Measurements from ENCODE around the gene RIOX2. TPM values are rescaled to one million over a fixed set of nuclear protein-coding genes. Genes with fewer than 3 reads are reported as not detected.

The RIOX2 gene
- polyA plus RNA-seq, 1 donor (not counting 4 experiments of a cell fraction or from before 2014, with no cell fraction given): 45.2 TPM

DNA sequence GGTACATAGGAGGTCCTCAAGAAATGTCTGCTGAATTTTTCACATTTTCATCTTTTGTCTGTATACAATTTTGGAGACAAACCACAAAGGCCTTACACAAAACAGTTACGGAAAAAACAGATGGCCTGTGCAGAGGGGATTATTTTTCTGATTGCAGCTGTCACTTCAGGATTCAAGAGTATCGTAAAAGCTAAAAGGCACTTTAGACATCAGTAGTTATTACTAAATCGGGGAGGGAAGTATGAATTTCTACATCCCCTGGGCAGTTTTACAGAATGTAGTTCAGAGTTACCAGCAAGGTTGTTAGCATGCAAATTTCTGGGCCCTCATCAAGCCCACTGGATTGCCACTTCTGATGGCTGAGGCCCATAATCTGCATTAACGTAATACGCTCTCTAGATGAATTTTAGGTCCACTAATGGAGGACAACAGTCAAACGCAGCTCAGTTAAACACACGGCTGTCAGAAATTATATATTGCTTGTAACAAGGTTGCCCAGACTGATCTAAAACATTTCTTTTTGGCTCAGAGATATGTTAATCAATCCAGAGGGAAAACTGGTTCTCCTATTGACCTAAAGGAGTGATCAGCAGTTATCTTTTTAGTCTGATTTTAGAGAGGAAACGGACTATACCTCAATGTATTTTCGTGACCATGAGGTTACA lies 1.1 kb downstream of the RIOX2 start:
- dilution Hi-C loops (cut with MboI; ENCODE audit: extremely low pct_ligation_motif_present, low sequenced_read_pairs): no loop called here
- Histone ChIP-seq H3K4me1 (ENCODE audit: control insufficient read depth, extremely low read depth, insufficient read depth, low read length) (peaks cover 15% of the 10 kb centered on the region), H3K9me3 (ENCODE audit: control insufficient read depth, low read depth, low read length) (no peaks in the 10 kb centered on the region), H3K27me3 (ENCODE audit: control insufficient read depth, extremely low read depth, insufficient read depth, low read length) (no peaks in the 10 kb centered on the region), H4K20me1 (ENCODE audit: control insufficient read depth, extremely low read depth, insufficient read depth, low read length) (no peaks in the 10 kb centered on the region), H3K4me2 (ENCODE audit: control insufficient read depth, extremely low read depth, insufficient read depth, low read depth, low read length) (peak overlapping the region; percentile 94), H3K27ac (ENCODE audit: control insufficient read depth, insufficient read depth, low read length) (peak overlapping the region; percentile 79), H2AFZ (ENCODE audit: control insufficient read depth, low read length) (peak overlapping the region; percentile 86), H3K9ac (ENCODE audit: control insufficient read depth, extremely low read depth, insufficient read depth, low read length) (peak overlapping the region; percentile 84), H3K36me3 (ENCODE audit: control insufficient read depth in 2 of 2, extremely low read depth in 1 of 2, insufficient read depth in 2 of 2, low read length in 2 of 2) (peaks cover 6 to 14% of the 10 kb centered on the region in 2 experiments), H3K9me1 (ENCODE audit: control insufficient read depth, extremely low read depth, insufficient read depth, low read length) (no peaks in the 10 kb centered on the region), H3K79me2 (ENCODE audit: control insufficient read depth, insufficient read depth, low read length) (peaks cover 55% of the 10 kb centered on the region), H3K4me3 (ENCODE audit: control insufficient read depth in 2 of 3, extremely low read depth in 1 of 3, insufficient read depth in 2 of 3, low read depth in 1 of 3, low read length in 3 of 3) (peak overlapping the region; percentile 66 to 85 (median 74))
- TF ChIP-seq, protein P1, sequence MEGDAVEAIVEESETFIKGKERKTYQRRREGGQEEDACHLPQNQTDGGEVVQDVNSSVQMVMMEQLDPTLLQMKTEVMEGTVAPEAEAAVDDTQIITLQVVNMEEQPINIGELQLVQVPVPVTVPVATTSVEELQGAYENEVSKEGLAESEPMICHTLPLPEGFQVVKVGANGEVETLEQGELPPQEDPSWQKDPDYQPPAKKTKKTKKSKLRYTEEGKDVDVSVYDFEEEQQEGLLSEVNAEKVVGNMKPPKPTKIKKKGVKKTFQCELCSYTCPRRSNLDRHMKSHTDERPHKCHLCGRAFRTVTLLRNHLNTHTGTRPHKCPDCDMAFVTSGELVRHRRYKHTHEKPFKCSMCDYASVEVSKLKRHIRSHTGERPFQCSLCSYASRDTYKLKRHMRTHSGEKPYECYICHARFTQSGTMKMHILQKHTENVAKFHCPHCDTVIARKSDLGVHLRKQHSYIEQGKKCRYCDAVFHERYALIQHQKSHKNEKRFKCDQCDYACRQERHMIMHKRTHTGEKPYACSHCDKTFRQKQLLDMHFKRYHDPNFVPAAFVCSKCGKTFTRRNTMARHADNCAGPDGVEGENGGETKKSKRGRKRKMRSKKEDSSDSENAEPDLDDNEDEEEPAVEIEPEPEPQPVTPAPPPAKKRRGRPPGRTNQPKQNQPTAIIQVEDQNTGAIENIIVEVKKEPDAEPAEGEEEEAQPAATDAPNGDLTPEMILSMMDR (optimal IDR thresholded peaks at IDR 0.05 in 1 of 3, IDR thresholded peaks at IDR 0.05 in 1 of 3, conservative IDR thresholded peaks at IDR 0.05 in 1 of 3; ENCODE audit: extremely low read depth in 1 of 3, insufficient read depth in 2 of 3, low read length in 3 of 3): no peak
- no peak for TF ChIP-seq EZH2 (IDR thresholded peaks at IDR 0.05; ENCODE audit: low read length)
- DNase-seq (ENCODE audit: low read depth, low spot score): no peak
- FAIRE-seq: no peak

DNA sequence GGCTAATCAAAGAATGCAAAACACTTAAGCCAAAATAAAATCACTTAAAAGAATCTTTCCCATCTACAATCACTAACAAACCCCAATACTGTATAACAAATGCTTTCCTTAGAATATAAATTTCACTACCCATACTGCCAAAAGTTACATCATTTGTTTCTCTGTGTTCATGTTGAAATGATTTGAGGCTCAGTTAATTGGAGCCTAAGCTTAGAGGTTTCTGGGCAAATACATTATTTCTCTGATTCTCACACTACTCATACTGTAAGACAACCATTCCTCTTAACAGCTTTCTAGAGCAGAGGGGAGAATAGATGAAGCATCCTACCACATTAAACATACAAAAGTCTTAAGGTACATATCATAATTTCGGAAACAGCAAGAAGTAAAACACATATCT lies 2.1 kb downstream of the RIOX2 start:
- Histone ChIP-seq H3K4me1 (ENCODE audit: control insufficient read depth, extremely low read depth, insufficient read depth, low read length) (peaks cover 15% of the 10 kb centered on the region), H3K27ac (ENCODE audit: control insufficient read depth, insufficient read depth, low read length) (no peak overlapping the region), H3K27me3 (ENCODE audit: control insufficient read depth, extremely low read depth, insufficient read depth, low read length) (no peaks in the 10 kb centered on the region), H3K4me3 (ENCODE audit: control insufficient read depth in 2 of 3, extremely low read depth in 1 of 3, insufficient read depth in 2 of 3, low read depth in 1 of 3, low read length in 3 of 3) (peak overlapping the region in 2 of 3 experiments; percentile 66 to 85), H3K9me1 (ENCODE audit: control insufficient read depth, extremely low read depth, insufficient read depth, low read length) (no peaks in the 10 kb centered on the region), H3K4me2 (ENCODE audit: control insufficient read depth, extremely low read depth, insufficient read depth, low read depth, low read length) (peak overlapping the region; percentile 94), H4K20me1 (ENCODE audit: control insufficient read depth, extremely low read depth, insufficient read depth, low read length) (no peaks in the 10 kb centered on the region), H3K36me3 (ENCODE audit: control insufficient read depth in 2 of 2, extremely low read depth in 1 of 2, insufficient read depth in 2 of 2, low read length in 2 of 2) (peaks cover 6 to 14% of the 10 kb centered on the region in 2 experiments), H2AFZ (ENCODE audit: control insufficient read depth, low read length) (no peak overlapping the region), H3K79me2 (ENCODE audit: control insufficient read depth, insufficient read depth, low read length) (peaks cover 63% of the 10 kb centered on the region), H3K9ac (ENCODE audit: control insufficient read depth, extremely low read depth, insufficient read depth, low read length) (no peak overlapping the region), H3K9me3 (ENCODE audit: control insufficient read depth, low read depth, low read length) (no peaks in the 10 kb centered on the region)
- FAIRE-seq (no peak), DNase-seq (ENCODE audit: low read depth, low spot score) (no peak)
- dilution Hi-C loops (cut with MboI; ENCODE audit: extremely low pct_ligation_motif_present, low sequenced_read_pairs): no loop called here
- TF ChIP-seq, protein P1 (optimal IDR thresholded peaks at IDR 0.05 in 1 of 3, IDR thresholded peaks at IDR 0.05 in 1 of 3, conservative IDR thresholded peaks at IDR 0.05 in 1 of 3; ENCODE audit: extremely low read depth in 1 of 3, insufficient read depth in 2 of 3, low read length in 3 of 3): no peak
- no peak for TF ChIP-seq EZH2 (IDR thresholded peaks at IDR 0.05; ENCODE audit: low read length)
